GM10248 (cell line): Measurements from ENCODE around the gene HNRNPA2B1.

Source experiments
- CTCF ChIA-PET: fragments of 300-600 bp; sonication (Branson Sonifier 250); formaldehyde crosslinking; extraction: SDS; loops from one replicate; lab custom pipeline; 2021; ENCODE audit warnings: antibody characterized with exemption; lab: Yijun Ruan, JAX
- POLR2A ChIA-PET: fragments of 350-650 bp; sonication (Branson Sonifier 250); formaldehyde crosslinking; extraction: SDS; loops from one replicate; lab custom pipeline; 2020; ENCODE audit warnings: antibody characterized with exemption; lab: Yijun Ruan, JAX
- DNase-seq: peaks from one replicate; pipeline ENCODE4 v3.0.0; 2012; ENCODE audit errors: extremely low spot score
- CTCF ChIP-seq: IDR thresholded peaks from 2 replicates; pipeline ENCODE4 v1.5.1; 2012; ENCODE audit warnings: mild to moderate bottlenecking, low read depth; ENCODE audit errors: extremely low read depth, missing control alignments, control extremely low read depth

The HNRNPA2B1 gene

DNA sequence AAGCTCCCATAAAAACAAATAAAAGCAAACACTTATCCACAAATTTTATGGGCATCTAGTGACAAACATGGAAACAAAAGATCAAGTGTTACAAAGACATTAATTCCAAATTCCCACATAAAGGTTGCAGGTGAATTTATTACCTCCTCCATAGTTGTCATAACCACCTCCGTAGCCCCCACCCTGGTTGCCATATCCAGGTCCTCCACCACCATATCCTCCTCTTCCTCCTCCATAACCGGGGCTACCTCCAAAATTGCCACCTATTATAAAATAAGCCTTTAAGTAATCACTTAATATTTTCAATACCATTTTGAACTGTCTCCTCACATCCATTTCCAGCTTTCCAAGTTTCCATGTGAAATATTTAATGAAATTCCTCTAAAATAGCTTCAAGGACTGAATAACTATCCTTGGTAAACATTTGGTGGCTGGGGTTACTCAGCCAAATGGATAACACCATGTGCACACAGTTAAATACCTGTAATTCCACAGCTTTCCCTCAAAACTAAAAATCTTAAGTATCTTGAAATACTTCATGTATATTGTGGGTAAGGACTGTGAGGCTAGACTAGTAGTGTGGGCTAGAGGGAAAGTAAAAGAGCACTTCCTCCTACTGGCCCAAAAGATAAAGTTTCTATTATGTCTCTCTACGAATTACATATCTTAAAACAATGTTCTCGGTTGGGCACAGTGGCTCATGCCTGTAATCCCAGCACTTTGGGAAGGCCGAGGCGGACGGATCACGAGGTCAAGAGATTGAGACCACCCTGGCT, 6.9 kb downstream of the HNRNPA2B1 start:
- ChIA-PET CTCF (interaction anchor here (0.9 to 3.2 kb wide), 6 partner anchors 13 to 301 kb away, joined by 3 to 10 read pairs (median 9); partner anchors contain the start of gene NFE2L3), POLR2A (interaction anchor here (1.1 to 2.1 kb wide), 4 partner anchors 11 to 42 kb away, joined by 3 to 11 read pairs (median 4); partner anchors contain the start of gene NFE2L3)
- DNase-seq = no peak
- no peak for TF ChIP-seq CTCF

DNA sequence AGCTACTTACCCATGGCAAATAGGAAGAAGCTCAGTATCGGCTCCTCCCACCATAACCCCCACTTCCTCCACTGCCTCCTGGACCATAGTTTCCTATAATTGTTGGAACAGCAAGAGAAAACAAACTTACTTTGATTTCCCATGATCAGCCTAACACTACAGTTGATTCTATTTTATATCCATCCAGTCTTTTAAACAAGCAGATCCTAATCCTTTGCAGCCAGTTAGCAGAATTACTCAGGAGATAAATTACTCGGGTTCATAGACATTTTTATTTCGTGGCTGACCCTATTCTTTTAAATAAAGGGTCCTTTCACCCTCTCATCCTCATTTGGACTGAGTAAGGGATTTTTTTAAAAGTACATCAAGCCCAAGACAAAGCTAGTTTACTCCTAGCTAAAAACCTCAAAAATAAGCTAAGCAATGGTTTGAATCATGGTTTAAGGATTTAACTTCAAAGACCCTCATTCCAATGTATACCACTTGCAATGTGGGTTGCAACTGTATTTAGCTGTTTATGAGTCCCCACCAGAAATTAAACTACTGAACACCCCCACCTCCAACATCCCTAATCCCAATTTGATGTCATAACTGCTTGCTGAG, 8.0 kb downstream of the HNRNPA2B1 start:
- ChIA-PET CTCF (interaction anchor here (0.7 to 3.2 kb wide), 10 partner anchors 12 to 300 kb away, joined by 3 to 11 read pairs (median 9); partner anchors contain the start of gene NFE2L3), POLR2A (interaction anchor here (0.7 to 2.1 kb wide), 10 partner anchors 8 to 142 kb away, joined by 3 to 11 read pairs (median 3); partner anchors contain the start of genes CBX3, HNRNPA2B1 and NFE2L3)
- TF ChIP-seq CTCF = no peak
- DNase-seq = no peak

DNA sequence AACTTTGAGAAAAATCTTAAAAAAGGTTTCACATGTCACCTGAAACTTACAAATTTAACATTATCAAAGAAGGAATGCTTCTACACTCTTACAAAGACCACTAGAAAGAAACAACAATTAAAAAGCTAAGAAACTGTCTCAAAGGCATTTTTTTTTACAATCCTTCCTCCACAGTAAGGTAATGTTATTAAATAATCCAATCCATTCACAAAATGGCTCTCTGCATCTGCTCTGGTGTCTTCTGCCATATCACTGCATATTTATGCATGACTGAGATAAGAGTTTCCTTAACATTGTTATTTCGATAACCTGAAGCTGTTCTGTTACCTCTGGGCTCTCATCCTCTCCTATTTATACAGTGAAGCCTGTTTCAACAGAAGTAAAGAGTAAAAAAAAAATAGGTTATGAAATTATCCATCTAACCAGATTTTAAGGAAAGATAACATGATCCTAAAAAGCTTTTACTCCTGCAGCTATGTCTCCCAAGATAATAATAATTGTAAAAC, 8.5 kb downstream of the HNRNPA2B1 start:
- no peak for DNase-seq
- no peak for TF ChIP-seq CTCF
- ChIA-PET CTCF (interaction anchor here (0.7 to 3.2 kb wide), 10 partner anchors 8 to 299 kb away, joined by 3 to 11 read pairs (median 9); partner anchors contain the start of gene NFE2L3), POLR2A (interaction anchor here (0.7 to 2.1 kb wide), 8 partner anchors 9 to 143 kb away, joined by 3 to 11 read pairs (median 3); partner anchors contain the start of genes CBX3, HNRNPA2B1 and NFE2L3)

- DNase-seq = no peak
- POLR2A ChIA-PET = interaction anchor here (0.7 to 2.1 kb wide), 7 partner anchors 8 to 39 kb away, joined by 3 to 11 read pairs (median 5); partner anchors contain the start of genes CBX3, HNRNPA2B1 and NFE2L3
- CTCF ChIA-PET = interaction anchor here (0.8 to 3.2 kb wide), 9 partner anchors 9 to 299 kb away, joined by 3 to 11 read pairs (median 9); no protein-coding TSS in a partner anchor
- no peak for TF ChIP-seq CTCF
These were observed 9.1 kb downstream of the HNRNPA2B1 start for GRCh38 chr7:26191233-26191973.

GRCh38 chr7:26190417-26190869, 10.1 kb downstream of the HNRNPA2B1 start:
- TF ChIP-seq CTCF = no peak
- ChIA-PET POLR2A (interaction anchor here (0.7 to 1.2 kb wide), 2 partner anchors 7 to 10 kb away, joined by 5 to 6 read pairs; no protein-coding TSS in a partner anchor), CTCF (interaction anchor here (0.8 to 3.5 kb wide), 4 partner anchors 7 to 298 kb away, joined by 3 to 48 read pairs (median 10); no protein-coding TSS in a partner anchor)
- DNase-seq = no peak
